Dermis blood vessel endothelial cell (primary cell): ENCODE measurements around the gene DYRK1B. TPM values are rescaled to one million over a fixed set of nuclear protein-coding genes. Genes with fewer than 3 reads are reported as not detected.
"Not testable (repeated sequence)": the region's sequence is repeated elsewhere in the genome, so short reads cannot be mapped to it uniquely, and the experiment has no call there.

Source experiments
- DNase-seq: peaks from one replicate; pipeline ENCODE4 v3.0.0; 2010
- total RNA-seq: library from RNA; depleted of rRNA; stranded (reverse); fragments of >200 nt; gene quantifications from 2 replicates; pipeline ENCODE4 v1.2.3, GENCODE V29; 2014

DYRK1B gene
- total RNA-seq, 1 donor from 2014 or later: 21.4 TPM

GRCh38 chr19:39829702-39830275 is 4.2 kb downstream of the DYRK1B start:
- DNase-seq: no peak

GRCh38 chr19:39828654-39829032 is 5.3 kb downstream of the DYRK1B start:
- no peak for DNase-seq

GRCh38 chr19:39828015-39828653 is 5.8 kb downstream of the DYRK1B start:
- DNase-seq: no peak

GRCh38 chr19:39827216-39827615 is 6.7 kb downstream of the DYRK1B start:
- DNase-seq: no peak

- no peak for DNase-seq
Measured at GRCh38 chr19:39826311-39826945, 7.5 kb downstream of the DYRK1B start.

- no peak for DNase-seq
Measured at GRCh38 chr19:39825531-39826076, 8.4 kb downstream of the DYRK1B start.

- DNase-seq: no peak
Measured at GRCh38 chr19:39825093-39825463, 8.9 kb downstream of the DYRK1B start.

GRCh38 chr19:39824143-39825092 is 9.5 kb downstream of the DYRK1B start:
- DNase-seq: peak; percentile 96

- DNase-seq: no peak
Measured at GRCh38 chr19:39823686-39824085, 10.3 kb downstream of the DYRK1B start.

GRCh38 chr19:39820696-39821095 is 13.3 kb downstream of the DYRK1B start:
- no peak for DNase-seq

GRCh38 chr19:39819786-39820185 is 14.2 kb downstream of the DYRK1B start:
- DNase-seq: no peak

- DNase-seq: no peak
Measured at GRCh38 chr19:39818626-39819097, 15.3 kb downstream of the DYRK1B start.

GRCh38 chr19:39817888-39818561 is 15.9 kb downstream of the DYRK1B start:
- DNase-seq: no peak

- DNase-seq: no peak
Measured at GRCh38 chr19:39816287-39817048, 17.5 kb downstream of the DYRK1B start.

GRCh38 chr19:39814595-39814994 is 19.4 kb downstream of the DYRK1B start:
- DNase-seq: no peak

GRCh38 chr19:39814111-39814510 is 19.9 kb downstream of the DYRK1B start:
- not testable (repeated sequence) for DNase-seq

- DNase-seq: no peak
Measured at GRCh38 chr19:39813264-39813993, 20.5 kb downstream of the DYRK1B start.

GRCh38 chr19:39811064-39811463 is 22.9 kb downstream of the DYRK1B start:
- no peak for DNase-seq

GRCh38 chr19:39810424-39810823 is 23.5 kb downstream of the DYRK1B start:
- DNase-seq: no peak

- no peak for DNase-seq
Measured at GRCh38 chr19:39809368-39809767, 24.6 kb downstream of the DYRK1B start.

GRCh38 chr19:39808688-39809087 is 25.3 kb downstream of the DYRK1B start:
- DNase-seq: not testable (repeated sequence)
